Measurements from ENCODE around the gene GPR85. TPM values are rescaled to one million over a fixed set of nuclear protein-coding genes. Genes with fewer than 3 reads are reported as not detected.

Gene GPR85
- total RNA-seq, 3 donors from 2014 or later (not counting 1 experiment from before 2014, with no cell fraction given): not detected

GRCh38 chr7:113125728-113126127 is 39.1 kb upstream of the GPR85 start:
- no peak for TF ChIP-seq CTCF (IDR thresholded peaks at IDR 0.05)
- WGBS (ENCODE audit: insufficient coverage): 94% methylated on average over 2 of the region's 2 CpGs

DNA sequence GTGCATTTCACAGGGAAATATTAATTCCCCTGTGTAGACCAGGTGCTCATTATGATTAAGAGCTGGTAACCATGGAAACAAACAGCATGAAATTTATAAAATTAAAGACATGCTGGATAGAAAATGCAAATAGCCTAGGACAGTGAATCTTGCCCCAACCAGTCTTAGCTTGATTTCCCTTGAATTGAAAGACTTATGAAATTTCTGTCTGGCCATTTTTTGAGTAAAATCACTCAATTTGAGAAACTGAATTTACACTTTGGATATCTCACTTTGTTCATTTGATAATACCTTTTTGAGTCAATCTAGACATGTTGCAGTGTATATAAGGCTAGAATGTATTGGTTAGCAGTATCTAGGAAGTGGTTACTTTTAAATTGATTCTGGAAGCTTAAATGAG is 36.1 kb upstream of the GPR85 start:
- no peak overlapping the region for H3K27ac Mint-ChIP-seq
- no peaks in the 10 kb centered on the region for H3K9me3 ChIP-seq (ENCODE audit: control insufficient read depth, insufficient read depth, low read length)
- H3K4me3 ChIP-seq (ENCODE audit: low read length): no peak overlapping the region
- TF ChIP-seq CTCF (IDR thresholded peaks at IDR 0.05): no peak
- peaks cover 18 to 29% of the 10 kb centered on the region in 2 donors for H3K27me3 Mint-ChIP-seq (ENCODE audit: low read depth in 2 of 2)
- H3K27ac ChIP-seq (ENCODE audit: low read length): no peak overlapping the region
- no peaks in the 10 kb centered on the region for H3K36me3 Mint-ChIP-seq
- DNase-seq: no peak
- peaks cover 10 to 12% of the 10 kb centered on the region in 2 donors for H3K4me1 Mint-ChIP-seq
- H3K4me1 ChIP-seq (ENCODE audit: control insufficient read depth, insufficient read depth, low read length): peaks cover 4% of the 10 kb centered on the region
- no peaks in the 10 kb centered on the region for H3K9me3 Mint-ChIP-seq
- H3K36me3 ChIP-seq (ENCODE audit: control insufficient read depth, insufficient read depth, low read length): no peaks in the 10 kb centered on the region
- ATAC-seq: no peak
- intact Hi-C loops (cut with micrococcal nuclease): no loop called here
- H3K27me3 ChIP-seq (ENCODE audit: control insufficient read depth, insufficient read depth, low read length): peaks cover 2% of the 10 kb centered on the region
- no peak overlapping the region for H3K4me3 Mint-ChIP-seq

More at GRCh38 chr7:113125728-113126127, 39.1 kb upstream of the GPR85 start:
- no peaks in the 10 kb centered on the region for H3K9me3 ChIP-seq (ENCODE audit: control insufficient read depth, insufficient read depth, low read length)
- no peaks in the 10 kb centered on the region for H3K9me3 Mint-ChIP-seq
- no peaks in the 10 kb centered on the region for H3K4me1 Mint-ChIP-seq
- H3K27me3 ChIP-seq (ENCODE audit: control insufficient read depth, insufficient read depth, low read length): peaks cover 2% of the 10 kb centered on the region
- no peak for ATAC-seq
- no peak overlapping the region for H3K27ac Mint-ChIP-seq
- H3K4me3 ChIP-seq (ENCODE audit: low read length): no peak overlapping the region
- no peaks in the 10 kb centered on the region for H3K36me3 ChIP-seq (ENCODE audit: control insufficient read depth, insufficient read depth, low read length)
- no peak for DNase-seq
- no peaks in the 10 kb centered on the region for H3K36me3 Mint-ChIP-seq
- no peaks in the 10 kb centered on the region for H3K4me1 ChIP-seq (ENCODE audit: control insufficient read depth, insufficient read depth, low read length)
- no peak overlapping the region for H3K4me3 Mint-ChIP-seq
- intact Hi-C loops (cut with micrococcal nuclease): no loop called here
- H3K27me3 Mint-ChIP-seq (ENCODE audit: low read depth in 2 of 2): peaks cover 15 to 16% of the 10 kb centered on the region in 2 donors
- no peak overlapping the region for H3K27ac ChIP-seq (ENCODE audit: low read length)

DNA sequence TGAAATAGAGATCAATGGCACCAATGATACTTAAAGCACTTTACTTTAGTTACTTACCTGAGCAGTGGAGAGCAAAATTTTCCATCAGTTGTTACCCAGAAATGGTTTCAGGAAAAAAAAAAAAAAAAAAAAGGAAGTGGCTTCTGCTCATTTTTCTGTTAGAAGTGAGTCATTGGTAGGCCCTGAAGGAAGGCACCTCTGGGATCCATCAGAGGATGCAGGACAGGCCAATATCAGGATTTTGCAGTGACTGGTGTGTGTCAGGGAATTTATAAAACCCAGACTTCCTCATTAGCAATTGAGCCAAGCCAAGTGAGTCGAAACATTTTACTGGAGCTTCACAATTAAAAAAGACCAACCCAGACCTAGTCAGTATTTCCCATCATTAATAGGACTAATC is 34.0 kb upstream of the GPR85 start:
- no peak for DNase-seq
- intact Hi-C loops (cut with micrococcal nuclease): no loop called here
- TF ChIP-seq CTCF (IDR thresholded peaks at IDR 0.05): no peak
- Mint-ChIP-seq H3K9me3 (no peaks in the 10 kb centered on the region), H3K27ac (no peak overlapping the region), H3K36me3 (no peaks in the 10 kb centered on the region), H3K27me3 (ENCODE audit: low read depth in 2 of 2) (peaks cover 18 to 29% of the 10 kb centered on the region in 2 donors), H3K4me1 (peaks cover 12 to 15% of the 10 kb centered on the region in 2 donors), H3K4me3 (no peak overlapping the region)
- Histone ChIP-seq H3K27ac (ENCODE audit: low read length) (no peak overlapping the region), H3K36me3 (ENCODE audit: control insufficient read depth, insufficient read depth, low read length) (no peaks in the 10 kb centered on the region), H3K4me1 (ENCODE audit: control insufficient read depth, insufficient read depth, low read length) (peaks cover 4% of the 10 kb centered on the region), H3K27me3 (ENCODE audit: control insufficient read depth, insufficient read depth, low read length) (peaks cover 2% of the 10 kb centered on the region), H3K4me3 (ENCODE audit: low read length) (no peak overlapping the region), H3K9me3 (ENCODE audit: control insufficient read depth, insufficient read depth, low read length) (no peaks in the 10 kb centered on the region)
- no peak for ATAC-seq
- WGBS (ENCODE audit: insufficient coverage): 100% methylated on average over 1 of the region's 1 CpG

GRCh38 chr7:113119429-113119828 is 32.8 kb upstream of the GPR85 start:
- Mint-ChIP-seq H3K4me3 (peak overlapping the region; percentile 97), H3K9me3 (no peaks in the 10 kb centered on the region), H3K4me1 (peaks cover 12 to 15% of the 10 kb centered on the region in 2 donors), H3K36me3 (no peaks in the 10 kb centered on the region), H3K27me3 (ENCODE audit: low read depth in 2 of 2) (peaks cover 11 to 21% of the 10 kb centered on the region in 2 donors), H3K27ac (peak overlapping the region in 1 of 2 donors; percentile 86)
- H3K27ac ChIP-seq (ENCODE audit: low read length): no peak overlapping the region
- H3K36me3 ChIP-seq (ENCODE audit: control insufficient read depth, insufficient read depth, low read length): no peaks in the 10 kb centered on the region
- DNase-seq (no peak), ATAC-seq (no peak)
- H3K27me3 ChIP-seq (ENCODE audit: control insufficient read depth, insufficient read depth, low read length): peaks cover 2% of the 10 kb centered on the region
- TF ChIP-seq CTCF (IDR thresholded peaks at IDR 0.05): no peak
- WGBS (ENCODE audit: insufficient coverage): 95% methylated on average over 5 of the region's 6 CpGs
- H3K4me1 ChIP-seq (ENCODE audit: control insufficient read depth, insufficient read depth, low read length): peaks cover 4% of the 10 kb centered on the region
- intact Hi-C loops (cut with micrococcal nuclease): loop anchor here (2.0 kb wide), 1 partner anchor 669 kb away; the partner anchor contains the start of gene IFRD1
- H3K9me3 ChIP-seq (ENCODE audit: control insufficient read depth, insufficient read depth, low read length): no peaks in the 10 kb centered on the region
- H3K4me3 ChIP-seq (ENCODE audit: low read length): no peak overlapping the region
